SK-N-MC (cell line): ENCODE results near the gene BCAS1.

Experiments used
- EZH2 ChIP-seq: fragments of 200-600 bp; sonication (generic); IDR thresholded peaks from one replicate; pipeline ENCODE4 v1.6.1; 2017; ENCODE audit warnings: antibody characterized with exemption
- FOXP2 ChIP-seq: optimal IDR thresholded peaks from 2 replicates; pipeline ENCODE3; 2011; ENCODE audit warnings: mild to moderate bottlenecking, moderate library complexity; ENCODE audit not compliant: insufficient read depth; ENCODE audit errors: extremely low read length, control extremely low read depth
- POLR2AphosphoS5 ChIP-seq: IDR thresholded peaks from 2 replicates; pipeline ENCODE4 v1.6.1; 2012; ENCODE audit warnings: mild to moderate bottlenecking, low read depth, low read length, borderline replicate concordance

DNA sequence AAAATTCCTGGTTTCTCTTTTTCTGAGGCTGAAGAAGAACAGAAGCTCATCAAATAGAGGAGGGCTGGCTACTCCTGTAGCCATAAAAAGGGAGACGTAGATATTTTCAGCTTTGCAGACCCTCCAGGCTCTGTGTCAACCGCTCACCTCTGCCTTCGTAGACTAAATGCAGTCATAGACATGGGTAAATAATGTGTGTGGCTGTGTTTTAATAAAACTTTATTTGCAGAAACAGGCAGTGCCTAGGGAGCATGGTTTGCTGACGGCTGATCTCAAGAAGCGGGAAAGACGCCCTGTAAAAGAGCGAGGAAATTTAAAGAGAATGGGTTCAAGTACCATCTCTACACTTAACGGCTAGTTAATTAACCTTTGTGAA, 171.8 kb downstream of the BCAS1 start:
- TF ChIP-seq EZH2 (no peak), POLR2AphosphoS5 (no peak), FOXP2 (no peak)
